ENCODE results near the gene TLL1. TPM values are rescaled to one million over a fixed set of nuclear protein-coding genes. Genes with fewer than 3 reads are reported as not detected.

The TLL1 gene
- total RNA-seq, 1 donor from 2014 or later = 48.0 TPM

DNA sequence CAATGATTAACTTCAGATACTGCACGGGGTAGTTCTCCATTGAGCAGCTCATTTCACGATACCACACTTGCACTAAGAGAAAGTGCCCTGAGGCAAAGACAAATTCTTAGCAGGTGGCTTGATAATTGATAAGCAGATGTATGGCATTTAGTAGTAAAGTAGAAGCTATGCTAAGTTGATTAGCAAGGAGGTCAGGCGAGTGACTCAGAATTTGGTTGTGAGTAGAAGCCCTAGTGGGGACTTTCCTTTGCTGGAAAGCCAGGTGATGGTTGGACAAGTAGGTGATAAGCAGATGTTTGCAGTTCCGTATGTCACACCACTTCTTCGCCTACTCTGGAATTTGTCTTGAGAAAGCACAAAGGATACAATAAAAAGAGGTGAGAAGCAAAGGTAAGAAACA lies 58.7 kb downstream of the TLL1 start:
- H3K9me3 Mint-ChIP-seq (ENCODE audit: unreplicated experiment) = no peaks in the 10 kb centered on the region
- peaks cover 14% of the 10 kb centered on the region for H3K36me3 Mint-ChIP-seq (ENCODE audit: low read depth, unreplicated experiment)
- H3K27ac Mint-ChIP-seq (ENCODE audit: unreplicated experiment) = no peak overlapping the region
- no peak for DNase-seq (ENCODE audit: low spot score)
- H3K27me3 Mint-ChIP-seq (ENCODE audit: unreplicated experiment) = no peaks in the 10 kb centered on the region
- H3K4me1 Mint-ChIP-seq (ENCODE audit: unreplicated experiment) = peaks cover 11% of the 10 kb centered on the region
- TF ChIP-seq, protein P1, sequence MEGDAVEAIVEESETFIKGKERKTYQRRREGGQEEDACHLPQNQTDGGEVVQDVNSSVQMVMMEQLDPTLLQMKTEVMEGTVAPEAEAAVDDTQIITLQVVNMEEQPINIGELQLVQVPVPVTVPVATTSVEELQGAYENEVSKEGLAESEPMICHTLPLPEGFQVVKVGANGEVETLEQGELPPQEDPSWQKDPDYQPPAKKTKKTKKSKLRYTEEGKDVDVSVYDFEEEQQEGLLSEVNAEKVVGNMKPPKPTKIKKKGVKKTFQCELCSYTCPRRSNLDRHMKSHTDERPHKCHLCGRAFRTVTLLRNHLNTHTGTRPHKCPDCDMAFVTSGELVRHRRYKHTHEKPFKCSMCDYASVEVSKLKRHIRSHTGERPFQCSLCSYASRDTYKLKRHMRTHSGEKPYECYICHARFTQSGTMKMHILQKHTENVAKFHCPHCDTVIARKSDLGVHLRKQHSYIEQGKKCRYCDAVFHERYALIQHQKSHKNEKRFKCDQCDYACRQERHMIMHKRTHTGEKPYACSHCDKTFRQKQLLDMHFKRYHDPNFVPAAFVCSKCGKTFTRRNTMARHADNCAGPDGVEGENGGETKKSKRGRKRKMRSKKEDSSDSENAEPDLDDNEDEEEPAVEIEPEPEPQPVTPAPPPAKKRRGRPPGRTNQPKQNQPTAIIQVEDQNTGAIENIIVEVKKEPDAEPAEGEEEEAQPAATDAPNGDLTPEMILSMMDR (IDR thresholded peaks at IDR 0.05; ENCODE audit: unreplicated experiment) = no peak
- no peak overlapping the region for H3K4me3 Mint-ChIP-seq (ENCODE audit: unreplicated experiment)

DNA sequence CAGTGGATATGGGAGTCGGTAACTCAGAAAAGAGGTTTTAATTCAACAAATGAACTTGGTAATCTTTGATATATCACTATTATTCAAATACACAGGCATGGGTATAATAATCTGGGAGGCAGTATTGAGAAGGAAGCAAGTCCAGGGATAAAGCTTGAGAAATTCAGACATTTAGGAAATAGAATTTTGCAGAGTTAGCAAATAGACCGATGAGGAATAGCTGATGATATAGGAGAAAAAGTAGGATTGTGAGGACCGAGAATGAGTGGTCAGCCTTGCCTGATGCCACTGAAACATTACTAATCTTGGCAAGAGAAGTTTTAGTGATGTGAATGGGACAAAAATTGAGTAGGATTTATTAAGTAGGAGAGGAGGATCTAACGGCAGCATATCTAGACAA lies 71.9 kb downstream of the TLL1 start:
- TF ChIP-seq, protein P1 (IDR thresholded peaks at IDR 0.05; ENCODE audit: unreplicated experiment) = no peak
- H3K27me3 Mint-ChIP-seq (ENCODE audit: unreplicated experiment) = peaks cover 3% of the 10 kb centered on the region
- no peak overlapping the region for H3K27ac Mint-ChIP-seq (ENCODE audit: unreplicated experiment)
- no peaks in the 10 kb centered on the region for H3K4me1 Mint-ChIP-seq (ENCODE audit: unreplicated experiment)
- H3K4me3 Mint-ChIP-seq (ENCODE audit: unreplicated experiment) = no peak overlapping the region
- H3K36me3 Mint-ChIP-seq (ENCODE audit: low read depth, unreplicated experiment) = peaks cover 35% of the 10 kb centered on the region
- no peaks in the 10 kb centered on the region for H3K9me3 Mint-ChIP-seq (ENCODE audit: unreplicated experiment)
- DNase-seq (ENCODE audit: low spot score) = no peak

GRCh38 chr4:165945991-165946390 lies 73.0 kb downstream of the TLL1 start:
- TF ChIP-seq, protein P1 (IDR thresholded peaks at IDR 0.05; ENCODE audit: unreplicated experiment) = no peak
- Mint-ChIP-seq H3K4me1 (ENCODE audit: unreplicated experiment) (no peaks in the 10 kb centered on the region), H3K27me3 (ENCODE audit: unreplicated experiment) (peaks cover 3% of the 10 kb centered on the region), H3K9me3 (ENCODE audit: unreplicated experiment) (no peaks in the 10 kb centered on the region), H3K36me3 (ENCODE audit: low read depth, unreplicated experiment) (peaks cover 35% of the 10 kb centered on the region), H3K27ac (ENCODE audit: unreplicated experiment) (no peak overlapping the region), H3K4me3 (ENCODE audit: unreplicated experiment) (no peak overlapping the region)
- no peak for DNase-seq (ENCODE audit: low spot score)

DNA sequence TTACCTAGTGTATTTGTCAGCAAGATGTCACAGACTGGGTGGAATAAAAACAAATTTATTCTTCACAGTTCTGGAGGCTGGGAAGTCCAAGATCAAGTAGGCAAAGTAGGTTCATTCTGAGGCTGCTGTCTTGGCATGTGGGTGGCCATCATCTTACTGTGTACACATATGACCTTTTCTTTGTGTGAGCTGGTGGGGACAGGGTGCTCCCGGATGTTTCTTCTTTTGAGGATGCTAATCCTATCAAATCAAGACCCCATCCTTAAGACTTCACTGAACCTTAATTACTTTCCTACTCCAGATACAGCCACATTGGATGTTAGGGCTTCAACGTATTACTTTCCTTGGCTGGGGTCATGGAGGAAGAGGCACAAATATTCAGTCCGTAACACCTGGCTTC lies 74.0 kb downstream of the TLL1 start:
- H3K36me3 Mint-ChIP-seq (ENCODE audit: low read depth, unreplicated experiment) = peaks cover 35% of the 10 kb centered on the region
- DNase-seq (ENCODE audit: low spot score) = no peak

DNA sequence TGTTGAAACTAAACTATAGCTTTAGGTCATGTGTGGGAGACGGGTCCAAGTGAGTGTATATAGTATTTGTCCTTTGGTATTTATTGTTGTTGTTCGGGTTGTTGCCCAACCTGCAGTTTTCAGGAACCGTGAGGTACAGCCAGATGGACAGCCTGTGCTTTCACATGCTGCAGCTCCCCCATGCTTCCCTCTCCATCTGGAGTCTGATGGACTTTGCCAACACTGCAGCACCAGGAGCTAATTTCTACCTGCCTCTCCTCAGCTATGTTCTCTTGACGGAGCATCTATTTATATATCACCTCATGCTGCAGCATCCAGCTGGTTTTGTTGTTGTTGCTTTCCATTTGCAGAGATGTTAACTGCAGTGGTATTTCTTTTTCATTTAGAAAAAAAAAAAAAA lies 80.1 kb downstream of the TLL1 start:
- Mint-ChIP-seq H3K36me3 (ENCODE audit: low read depth, unreplicated experiment) (peaks cover 52% of the 10 kb centered on the region), H3K27me3 (ENCODE audit: unreplicated experiment) (peaks cover 3% of the 10 kb centered on the region), H3K4me3 (ENCODE audit: unreplicated experiment) (no peak overlapping the region), H3K4me1 (ENCODE audit: unreplicated experiment) (no peaks in the 10 kb centered on the region), H3K9me3 (ENCODE audit: unreplicated experiment) (peaks cover 9% of the 10 kb centered on the region), H3K27ac (ENCODE audit: unreplicated experiment) (no peak overlapping the region)
- DNase-seq (ENCODE audit: low spot score) = no peak
- TF ChIP-seq, protein P1 (IDR thresholded peaks at IDR 0.05; ENCODE audit: unreplicated experiment) = no peak

More for the DNA sequence above, 74.0 kb downstream of the TLL1 start:
- TF ChIP-seq, protein P1 (IDR thresholded peaks at IDR 0.05; ENCODE audit: unreplicated experiment) = no peak
- Mint-ChIP-seq H3K4me3 (ENCODE audit: unreplicated experiment) (no peak overlapping the region), H3K27me3 (ENCODE audit: unreplicated experiment) (peaks cover 3% of the 10 kb centered on the region), H3K27ac (ENCODE audit: unreplicated experiment) (no peak overlapping the region), H3K4me1 (ENCODE audit: unreplicated experiment) (no peaks in the 10 kb centered on the region), H3K9me3 (ENCODE audit: unreplicated experiment) (no peaks in the 10 kb centered on the region)
